Measurements from ENCODE around the gene BICDL2.

Gene BICDL2

DNA sequence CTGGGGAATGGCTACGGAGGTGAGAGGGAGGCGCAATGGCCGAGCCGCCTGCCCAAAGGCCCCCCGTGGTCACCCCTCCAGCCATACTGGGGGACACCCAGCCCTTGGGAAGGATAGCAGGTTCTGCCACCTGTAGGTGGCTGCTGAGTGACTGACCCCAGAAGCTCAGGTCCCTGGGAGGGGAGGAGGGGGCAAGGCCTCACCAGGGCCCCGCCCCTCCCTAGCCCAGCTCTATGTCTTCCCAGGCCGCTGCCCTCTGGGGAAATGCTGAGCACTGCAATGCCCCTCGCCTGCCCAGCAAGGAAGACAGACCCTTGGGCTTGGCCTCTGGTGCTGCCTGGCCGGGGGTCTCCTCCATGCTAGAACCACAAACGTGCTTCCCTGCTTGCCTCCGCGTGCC is 35.4 kb downstream of the BICDL2 start (continued):
- TF ChIP-seq, protein P1, sequence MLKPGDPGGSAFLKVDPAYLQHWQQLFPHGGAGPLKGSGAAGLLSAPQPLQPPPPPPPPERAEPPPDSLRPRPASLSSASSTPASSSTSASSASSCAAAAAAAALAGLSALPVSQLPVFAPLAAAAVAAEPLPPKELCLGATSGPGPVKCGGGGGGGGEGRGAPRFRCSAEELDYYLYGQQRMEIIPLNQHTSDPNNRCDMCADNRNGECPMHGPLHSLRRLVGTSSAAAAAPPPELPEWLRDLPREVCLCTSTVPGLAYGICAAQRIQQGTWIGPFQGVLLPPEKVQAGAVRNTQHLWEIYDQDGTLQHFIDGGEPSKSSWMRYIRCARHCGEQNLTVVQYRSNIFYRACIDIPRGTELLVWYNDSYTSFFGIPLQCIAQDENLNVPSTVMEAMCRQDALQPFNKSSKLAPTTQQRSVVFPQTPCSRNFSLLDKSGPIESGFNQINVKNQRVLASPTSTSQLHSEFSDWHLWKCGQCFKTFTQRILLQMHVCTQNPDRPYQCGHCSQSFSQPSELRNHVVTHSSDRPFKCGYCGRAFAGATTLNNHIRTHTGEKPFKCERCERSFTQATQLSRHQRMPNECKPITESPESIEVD (tag by site-specific recombination; IDR thresholded peaks at IDR 0.05): no peak
- TF ChIP-seq HOXA7 (CRISPR knock-in tag; IDR thresholded peaks at IDR 0.05; ENCODE audit: borderline replicate concordance) (no peak), TCF7L2 (IDR thresholded peaks at IDR 0.05; ENCODE audit: borderline replicate concordance, low read depth, low read length) (no peak), ZNF132 (tag by site-specific recombination; IDR thresholded peaks at IDR 0.05; ENCODE audit: borderline replicate concordance) (no peak)

DNA sequence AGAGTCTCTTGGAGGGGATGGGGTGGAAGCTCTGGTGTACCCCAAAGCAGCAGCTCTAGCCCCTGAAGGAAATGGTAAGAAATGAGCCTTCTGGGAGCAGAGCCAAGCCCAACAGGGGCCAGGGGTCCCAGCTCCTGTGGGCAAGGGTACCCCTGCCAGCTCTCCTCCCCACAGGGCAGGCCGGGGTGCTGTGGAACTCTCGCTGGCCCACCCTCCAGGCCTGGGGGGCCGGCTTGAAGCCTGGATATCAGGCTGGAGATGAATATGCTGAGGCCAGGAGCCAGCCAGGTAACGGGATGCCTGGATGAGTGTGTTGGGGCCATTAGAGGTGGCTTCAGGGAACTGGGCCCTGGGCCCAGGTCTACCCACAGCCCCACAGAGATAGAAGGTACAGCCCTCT is 36.2 kb downstream of the BICDL2 start:
- no peaks in the 10 kb centered on the region for H3K4me1 ChIP-seq (ENCODE audit: control insufficient read depth, insufficient read depth, low read length)
- no peaks in the 10 kb centered on the region for H3K9me3 ChIP-seq (ENCODE audit: control insufficient read depth, insufficient read depth, low read depth, low read length)
- H3K36me3 ChIP-seq (ENCODE audit: control insufficient read depth in 2 of 2, insufficient read depth in 1 of 2, low read length in 2 of 2): no peaks in the 10 kb centered on the region
- ChIA-PET CTCF (interaction anchor here (9.6 kb wide), 1 partner anchor 30 kb away, joined by 149 read pairs; no protein-coding TSS in a partner anchor), POLR2A (interaction anchor here (0.6 to 12.4 kb wide), 2 partner anchors 23 to 133 kb away, joined by 3 to 247 read pairs; partner anchors contain the start of genes CLDN6, HCFC1R1, THOC6 and TNFRSF12A)
- H3K4me3 ChIP-seq (ENCODE audit: low read depth, low read length): no peak overlapping the region
- H3K27ac ChIP-seq (ENCODE audit: extremely low read depth, low read depth, low read length): no peak overlapping the region
- TF ChIP-seq SP2 (tag by site-specific recombination; IDR thresholded peaks at IDR 0.05) (peak; percentile 8; the same call in 1 of the 2 replicates), ZNF24 (tag by site-specific recombination; IDR thresholded peaks at IDR 0.05) (no peak)
- TF ChIP-seq, protein P2, sequence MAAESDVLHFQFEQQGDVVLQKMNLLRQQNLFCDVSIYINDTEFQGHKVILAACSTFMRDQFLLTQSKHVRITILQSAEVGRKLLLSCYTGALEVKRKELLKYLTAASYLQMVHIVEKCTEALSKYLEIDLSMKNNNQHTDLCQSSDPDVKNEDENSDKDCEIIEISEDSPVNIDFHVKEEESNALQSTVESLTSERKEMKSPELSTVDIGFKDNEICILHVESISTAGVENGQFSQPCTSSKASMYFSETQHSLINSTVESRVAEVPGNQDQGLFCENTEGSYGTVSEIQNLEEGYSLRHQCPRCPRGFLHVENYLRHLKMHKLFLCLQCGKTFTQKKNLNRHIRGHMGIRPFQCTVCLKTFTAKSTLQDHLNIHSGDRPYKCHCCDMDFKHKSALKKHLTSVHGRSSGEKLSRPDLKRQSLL (tag by site-specific recombination; IDR thresholded peaks at IDR 0.05): no peak

DNA sequence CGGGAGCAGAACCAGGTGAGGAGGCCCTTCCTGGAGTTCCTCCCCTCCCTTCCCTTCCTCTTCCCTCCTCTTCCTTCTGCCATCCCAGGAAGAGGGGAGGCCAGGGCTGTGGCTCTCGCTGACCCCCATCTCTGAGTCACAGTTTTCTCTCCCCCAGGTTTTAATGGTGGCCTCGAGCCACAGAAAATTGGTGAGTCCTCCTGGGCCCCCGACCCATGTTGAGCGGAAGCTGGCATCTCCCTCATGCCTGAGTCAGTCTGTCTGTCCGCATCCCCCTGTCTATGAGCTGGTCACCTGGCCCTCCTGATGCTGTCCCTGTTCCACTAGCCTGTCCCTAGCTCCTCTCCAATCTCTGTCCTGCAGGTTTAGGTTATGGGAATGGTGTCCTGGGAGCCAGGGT is 36.8 kb downstream of the BICDL2 start:
- Histone ChIP-seq H3K4me3 (ENCODE audit: low read depth, low read length) (no peak overlapping the region), H3K4me1 (ENCODE audit: control insufficient read depth, insufficient read depth, low read length) (no peaks in the 10 kb centered on the region), H3K9me3 (ENCODE audit: control insufficient read depth, insufficient read depth, low read depth, low read length) (no peaks in the 10 kb centered on the region), H3K36me3 (ENCODE audit: control insufficient read depth in 2 of 2, insufficient read depth in 1 of 2, low read length in 2 of 2) (no peaks in the 10 kb centered on the region), H3K27ac (ENCODE audit: extremely low read depth, low read depth, low read length) (no peak overlapping the region)
- POLR2A ChIA-PET: interaction anchor here (0.6 to 12.4 kb wide), 2 partner anchors 24 to 133 kb away, joined by 3 to 247 read pairs; partner anchors contain the start of genes CLDN6, HCFC1R1, THOC6 and TNFRSF12A
- CTCF ChIA-PET: interaction anchor here (9.6 kb wide), 1 partner anchor 31 kb away, joined by 149 read pairs; no protein-coding TSS in a partner anchor
- TF ChIP-seq SP2 (tag by site-specific recombination; IDR thresholded peaks at IDR 0.05) (peak; percentile 29; the same call in 1 of the 2 replicates), TCF7L2 (IDR thresholded peaks at IDR 0.05; ENCODE audit: borderline replicate concordance, low read depth, low read length) (no peak)
- TF ChIP-seq, protein P3, sequence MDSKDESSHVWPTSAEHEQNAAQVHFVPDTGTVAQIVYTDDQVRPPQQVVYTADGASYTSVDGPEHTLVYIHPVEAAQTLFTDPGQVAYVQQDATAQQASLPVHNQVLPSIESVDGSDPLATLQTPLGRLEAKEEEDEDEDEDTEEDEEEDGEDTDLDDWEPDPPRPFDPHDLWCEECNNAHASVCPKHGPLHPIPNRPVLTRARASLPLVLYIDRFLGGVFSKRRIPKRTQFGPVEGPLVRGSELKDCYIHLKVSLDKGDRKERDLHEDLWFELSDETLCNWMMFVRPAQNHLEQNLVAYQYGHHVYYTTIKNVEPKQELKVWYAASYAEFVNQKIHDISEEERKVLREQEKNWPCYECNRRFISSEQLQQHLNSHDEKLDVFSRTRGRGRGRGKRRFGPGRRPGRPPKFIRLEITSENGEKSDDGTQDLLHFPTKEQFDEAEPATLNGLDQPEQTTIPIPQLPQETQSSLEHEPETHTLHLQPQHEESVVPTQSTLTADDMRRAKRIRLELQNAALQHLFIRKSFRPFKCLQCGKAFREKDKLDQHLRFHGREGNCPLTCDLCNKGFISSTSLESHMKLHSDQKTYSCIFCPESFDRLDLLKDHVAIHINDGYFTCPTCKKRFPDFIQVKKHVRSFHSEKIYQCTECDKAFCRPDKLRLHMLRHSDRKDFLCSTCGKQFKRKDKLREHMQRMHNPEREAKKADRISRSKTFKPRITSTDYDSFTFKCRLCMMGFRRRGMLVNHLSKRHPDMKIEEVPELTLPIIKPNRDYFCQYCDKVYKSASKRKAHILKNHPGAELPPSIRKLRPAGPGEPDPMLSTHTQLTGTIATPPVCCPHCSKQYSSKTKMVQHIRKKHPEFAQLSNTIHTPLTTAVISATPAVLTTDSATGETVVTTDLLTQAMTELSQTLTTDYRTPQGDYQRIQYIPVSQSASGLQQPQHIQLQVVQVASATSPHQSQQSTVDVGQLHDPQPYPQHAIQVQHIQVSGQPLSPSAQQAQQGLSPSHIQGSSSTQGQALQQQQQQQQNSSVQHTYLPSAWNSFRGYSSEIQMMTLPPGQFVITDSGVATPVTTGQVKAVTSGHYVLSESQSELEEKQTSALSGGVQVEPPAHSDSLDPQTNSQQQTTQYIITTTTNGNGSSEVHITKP (tag by site-specific recombination; IDR thresholded peaks at IDR 0.05): peak; percentile 97

DNA sequence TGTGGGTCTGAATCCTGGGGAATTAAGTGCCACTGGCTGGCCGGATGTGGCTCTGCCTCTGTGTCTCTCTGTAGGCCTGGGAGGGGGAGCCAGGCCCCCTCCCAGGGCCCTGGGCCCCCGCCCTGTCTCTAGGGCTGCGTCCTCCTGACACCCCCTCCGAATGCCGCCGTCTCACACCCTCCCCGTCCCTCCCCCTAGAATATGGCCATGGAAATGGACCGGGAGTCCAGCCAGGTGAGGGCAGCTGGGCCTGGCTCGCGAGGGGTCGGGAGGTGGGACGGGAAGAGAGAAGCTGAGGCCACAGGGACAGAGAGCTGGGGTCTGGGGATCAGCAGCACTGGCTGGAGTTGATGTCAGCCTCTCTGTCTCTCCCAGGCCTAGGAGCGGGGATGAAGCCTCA is 40.4 kb downstream of the BICDL2 start:
- CTCF ChIA-PET: interaction anchor here (0.6 to 1.4 kb wide), 2 partner anchors 25 to 32 kb away, joined by 3 to 6 read pairs; no protein-coding TSS in a partner anchor

More for the DNA sequence above, 40.4 kb downstream of the BICDL2 start:
- Histone ChIP-seq H3K4me1 (ENCODE audit: control insufficient read depth, insufficient read depth, low read length) (no peaks in the 10 kb centered on the region), H3K4me3 (ENCODE audit: low read depth, low read length) (no peak overlapping the region), H3K9me3 (ENCODE audit: control insufficient read depth, insufficient read depth, low read depth, low read length) (no peaks in the 10 kb centered on the region), H3K27ac (ENCODE audit: extremely low read depth, low read depth, low read length) (no peak overlapping the region), H3K36me3 (ENCODE audit: control insufficient read depth in 2 of 2, insufficient read depth in 1 of 2, low read length in 2 of 2) (no peaks in the 10 kb centered on the region)
- POLR2A ChIA-PET: no interaction called here
- TF ChIP-seq SP2 (tag by site-specific recombination; IDR thresholded peaks at IDR 0.05): no peak
- TF ChIP-seq, protein P4, sequence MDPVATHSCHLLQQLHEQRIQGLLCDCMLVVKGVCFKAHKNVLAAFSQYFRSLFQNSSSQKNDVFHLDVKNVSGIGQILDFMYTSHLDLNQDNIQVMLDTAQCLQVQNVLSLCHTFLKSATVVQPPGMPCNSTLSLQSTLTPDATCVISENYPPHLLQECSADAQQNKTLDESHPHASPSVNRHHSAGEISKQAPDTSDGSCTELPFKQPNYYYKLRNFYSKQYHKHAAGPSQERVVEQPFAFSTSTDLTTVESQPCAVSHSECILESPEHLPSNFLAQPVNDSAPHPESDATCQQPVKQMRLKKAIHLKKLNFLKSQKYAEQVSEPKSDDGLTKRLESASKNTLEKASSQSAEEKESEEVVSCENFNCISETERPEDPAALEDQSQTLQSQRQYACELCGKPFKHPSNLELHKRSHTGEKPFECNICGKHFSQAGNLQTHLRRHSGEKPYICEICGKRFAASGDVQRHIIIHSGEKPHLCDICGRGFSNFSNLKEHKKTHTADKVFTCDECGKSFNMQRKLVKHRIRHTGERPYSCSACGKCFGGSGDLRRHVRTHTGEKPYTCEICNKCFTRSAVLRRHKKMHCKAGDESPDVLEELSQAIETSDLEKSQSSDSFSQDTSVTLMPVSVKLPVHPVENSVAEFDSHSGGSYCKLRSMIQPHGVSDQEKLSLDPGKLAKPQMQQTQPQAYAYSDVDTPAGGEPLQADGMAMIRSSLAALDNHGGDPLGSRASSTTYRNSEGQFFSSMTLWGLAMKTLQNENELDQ (tag by site-specific recombination; IDR thresholded peaks at IDR 0.05; ENCODE audit: low read depth): no peak
- peak; percentile 30; the same call in 1 of the 2 replicates for TF ChIP-seq ZNF394 (tag by site-specific recombination; IDR thresholded peaks at IDR 0.05; ENCODE audit: borderline replicate concordance)

Measured in HEK293 (cell line).